GM21526 (cell line): ENCODE data around the gene CLEC16A.

ENCODE experiments used
- ATAC-seq: cut with Tn5 transposase; IDR thresholded peaks from one replicate; pipeline ENCODE4 v1.9.1; 2021; ENCODE audit warnings: moderate library complexity; ENCODE audit not compliant: unreplicated experiment, low FRiP score

Gene CLEC16A

GRCh38 chr16:11107780-11108465, 163.6 kb downstream of the CLEC16A start:
- no peak for ATAC-seq

- no peak for ATAC-seq
Measured at GRCh38 chr16:11108466-11108805, 164.1 kb downstream of the CLEC16A start.

- no peak for ATAC-seq
Measured at GRCh38 chr16:11109566-11109965, 165.2 kb downstream of the CLEC16A start.

GRCh38 chr16:11111150-11111549, 166.8 kb downstream of the CLEC16A start:
- no peak for ATAC-seq

- no peak for ATAC-seq
Measured at GRCh38 chr16:11111856-11112634, 167.7 kb downstream of the CLEC16A start.

GRCh38 chr16:11112723-11113348, 168.5 kb downstream of the CLEC16A start:
- ATAC-seq: no peak

GRCh38 chr16:11114366-11115164, 170.2 kb downstream of the CLEC16A start:
- ATAC-seq: no peak

GRCh38 chr16:11117576-11118211, 173.3 kb downstream of the CLEC16A start:
- no peak for ATAC-seq

- no peak for ATAC-seq
Measured at GRCh38 chr16:11118479-11118878, 174.1 kb downstream of the CLEC16A start.

- ATAC-seq: no peak
Measured at GRCh38 chr16:11121083-11121608, 176.8 kb downstream of the CLEC16A start.

GRCh38 chr16:11121914-11122692, 177.7 kb downstream of the CLEC16A start:
- ATAC-seq: no peak

- ATAC-seq: no peak
Measured at GRCh38 chr16:11123666-11124065, 179.3 kb downstream of the CLEC16A start.

- no peak for ATAC-seq
Measured at GRCh38 chr16:11125936-11126335, 181.6 kb downstream of the CLEC16A start.

GRCh38 chr16:11126399-11127054, 182.2 kb downstream of the CLEC16A start:
- ATAC-seq: no peak

GRCh38 chr16:11127610-11128195, 183.3 kb downstream of the CLEC16A start:
- no peak for ATAC-seq

GRCh38 chr16:11128211-11129141, 184.1 kb downstream of the CLEC16A start:
- no peak for ATAC-seq

- no peak for ATAC-seq
Measured at GRCh38 chr16:11129378-11129781, 185.0 kb downstream of the CLEC16A start.
